GM12872 (cell line): Measurements from ENCODE around the gene DAPK2.

Source experiments
- TF ChIP-seq, protein P1 (sequence below): IDR thresholded peaks from 3 replicates; pipeline ENCODE4 v1.5.1; 2011; ENCODE audit warnings: low read depth, mild to moderate bottlenecking, low read length, moderate library complexity; ENCODE audit not compliant: insufficient read depth

The DAPK2 gene

GRCh38 chr15:63923993-63924950, 122.0 kb downstream of the DAPK2 start:
- TF ChIP-seq, protein P1, sequence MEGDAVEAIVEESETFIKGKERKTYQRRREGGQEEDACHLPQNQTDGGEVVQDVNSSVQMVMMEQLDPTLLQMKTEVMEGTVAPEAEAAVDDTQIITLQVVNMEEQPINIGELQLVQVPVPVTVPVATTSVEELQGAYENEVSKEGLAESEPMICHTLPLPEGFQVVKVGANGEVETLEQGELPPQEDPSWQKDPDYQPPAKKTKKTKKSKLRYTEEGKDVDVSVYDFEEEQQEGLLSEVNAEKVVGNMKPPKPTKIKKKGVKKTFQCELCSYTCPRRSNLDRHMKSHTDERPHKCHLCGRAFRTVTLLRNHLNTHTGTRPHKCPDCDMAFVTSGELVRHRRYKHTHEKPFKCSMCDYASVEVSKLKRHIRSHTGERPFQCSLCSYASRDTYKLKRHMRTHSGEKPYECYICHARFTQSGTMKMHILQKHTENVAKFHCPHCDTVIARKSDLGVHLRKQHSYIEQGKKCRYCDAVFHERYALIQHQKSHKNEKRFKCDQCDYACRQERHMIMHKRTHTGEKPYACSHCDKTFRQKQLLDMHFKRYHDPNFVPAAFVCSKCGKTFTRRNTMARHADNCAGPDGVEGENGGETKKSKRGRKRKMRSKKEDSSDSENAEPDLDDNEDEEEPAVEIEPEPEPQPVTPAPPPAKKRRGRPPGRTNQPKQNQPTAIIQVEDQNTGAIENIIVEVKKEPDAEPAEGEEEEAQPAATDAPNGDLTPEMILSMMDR: no peak

GRCh38 chr15:63922916-63923315, 123.4 kb downstream of the DAPK2 start:
- TF ChIP-seq, protein P1: no peak

DNA sequence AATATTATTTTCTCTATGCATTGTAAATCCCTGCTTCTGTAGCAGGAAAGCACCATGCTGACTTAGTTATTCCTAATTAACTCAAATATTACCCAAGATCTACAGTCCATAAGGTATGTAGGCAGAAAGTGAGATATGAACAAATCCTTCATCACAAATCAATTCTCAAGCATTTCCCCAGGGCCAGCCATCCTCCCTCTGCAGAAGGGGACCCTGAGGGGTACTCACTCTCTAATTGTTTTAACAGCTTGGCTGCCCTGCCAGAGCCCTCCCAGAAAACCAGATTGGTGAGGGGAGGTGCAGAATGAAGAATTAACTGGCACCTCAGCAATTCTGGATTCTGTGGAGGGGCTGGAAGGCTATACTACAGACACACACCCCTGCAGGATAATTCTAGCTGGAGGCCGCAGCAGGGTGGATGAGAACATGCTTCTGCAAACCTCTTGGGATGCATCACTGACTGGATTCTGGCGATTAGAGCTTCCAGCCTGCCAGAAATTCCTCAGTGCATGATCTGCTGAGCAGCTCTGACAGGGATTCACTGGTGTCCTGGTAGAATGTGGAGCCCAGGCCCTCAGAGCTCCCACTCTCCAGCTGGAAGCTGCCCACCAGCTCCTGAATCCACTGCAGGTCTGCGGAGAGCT, 123.9 kb downstream of the DAPK2 start:
- TF ChIP-seq, protein P1: no peak

GRCh38 chr15:63920504-63921175, 125.6 kb downstream of the DAPK2 start:
- TF ChIP-seq, protein P1: no peak

DNA sequence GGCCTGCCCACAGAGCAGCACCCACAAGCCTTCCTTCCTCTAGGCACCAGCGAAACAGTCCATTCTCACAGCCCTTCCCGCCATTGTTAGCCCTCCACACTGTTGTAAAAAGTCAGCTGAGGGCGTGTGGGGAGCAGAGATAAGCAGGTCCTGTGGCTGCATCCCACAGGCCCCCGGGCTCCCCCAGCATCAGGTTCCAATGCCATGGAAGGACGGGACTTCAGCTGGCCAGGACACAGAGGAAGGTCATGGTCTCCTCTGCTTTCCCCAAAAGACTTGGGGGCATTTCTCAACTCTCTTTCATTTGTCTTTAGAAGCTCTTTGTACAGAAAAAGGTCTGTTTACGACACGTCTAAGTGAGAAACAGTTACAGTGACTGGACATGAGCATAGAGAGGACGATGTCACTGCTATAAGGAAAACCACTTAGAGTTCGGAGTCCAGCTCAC, 127.4 kb downstream of the DAPK2 start:
- TF ChIP-seq, protein P1: no peak

- TF ChIP-seq, protein P1: no peak
These were observed 128.0 kb downstream of the DAPK2 start for GRCh38 chr15:63918317-63918672.
